H7 (cell line): ENCODE measurements around the gene ZBTB18. TPM values are rescaled to one million over a fixed set of nuclear protein-coding genes. Genes with fewer than 3 reads are reported as not detected.

Experiments
- DNase-seq: peaks from one replicate; pipeline ENCODE4 v3.0.0; 2012
- H3K27me3 ChIP-seq: 2 replicates; pipeline ENCODE4 v1.6.0; 2011; ENCODE audit warnings: mild to moderate bottlenecking, low read length; ENCODE audit not compliant: control insufficient read depth, insufficient read depth
- H3K36me3 ChIP-seq: replicated peaks from 2 replicates; pipeline ENCODE4 v1.5.1; 2011; ENCODE audit warnings: low read length; ENCODE audit not compliant: control insufficient read depth, insufficient read depth
- H3K4me3 ChIP-seq: 2 replicates; pipeline ENCODE4 v1.5.1; 2011; ENCODE audit warnings: low read depth, mild to moderate bottlenecking, control low read depth, low read length, moderate library complexity; ENCODE audit not compliant: insufficient read depth
- total RNA-seq: library from RNA; depleted of rRNA; stranded (reverse); fragments of >200 nt; shearing (Covaris generic); gene quantifications from 2 replicates; pipeline ENCODE4 v1.2.3, GENCODE V29; 2014

ZBTB18 gene
- total RNA-seq, 1 experiment from 2014 or later = 21.9 TPM

DNA sequence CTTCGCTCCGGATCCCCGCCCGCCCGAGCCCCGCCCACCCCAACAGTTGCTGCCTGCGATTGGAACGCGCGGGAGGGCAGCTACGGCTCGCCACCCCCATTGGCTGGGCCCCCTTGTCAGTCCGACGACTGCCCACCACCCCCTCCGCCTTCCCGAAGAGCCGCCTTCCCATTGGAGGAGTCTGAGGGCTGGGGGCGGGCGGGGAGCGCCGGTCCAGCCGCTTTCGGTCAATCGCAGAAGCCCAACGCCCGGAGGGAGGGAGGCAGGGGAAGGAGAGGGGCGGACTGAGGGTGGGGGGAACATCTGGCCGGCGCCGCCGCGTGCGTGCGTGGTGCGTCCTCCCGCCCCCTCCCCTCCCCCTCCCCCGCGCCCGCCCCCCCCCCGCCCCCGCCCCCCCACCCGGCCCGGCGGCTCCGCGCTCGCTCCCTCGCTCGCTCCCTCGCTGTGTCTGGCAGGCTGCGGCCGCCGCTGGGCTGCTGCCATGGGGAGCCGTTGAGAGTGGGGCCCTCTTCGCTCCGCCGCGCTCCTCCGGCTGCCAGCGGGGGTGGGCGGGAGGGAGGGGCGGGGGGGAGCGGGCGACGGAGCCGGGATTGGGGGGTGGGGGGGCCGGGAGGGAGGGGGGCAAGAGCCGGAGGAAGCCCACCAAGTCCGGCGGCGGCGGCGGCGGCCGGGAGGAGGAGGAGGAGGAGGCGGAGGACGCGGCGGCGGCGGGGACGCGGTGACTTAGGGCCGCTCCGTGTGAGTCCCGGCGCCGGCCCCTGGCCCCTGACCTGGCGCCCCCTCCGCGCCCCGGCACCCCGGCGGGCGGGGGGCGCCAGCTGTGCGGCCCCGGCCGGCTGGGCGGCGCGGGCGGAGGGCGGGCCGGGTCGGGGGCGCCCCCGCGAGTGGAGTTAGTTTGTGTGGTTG is 2.6 kb upstream of the ZBTB18 start:
- H3K36me3 ChIP-seq = no peaks in the 10 kb centered on the region
- peak overlapping the region; percentile 93 for H3K4me3 ChIP-seq
- DNase-seq = peak; percentile 98
- H3K27me3 ChIP-seq = peaks cover 8% of the 10 kb centered on the region

DNA sequence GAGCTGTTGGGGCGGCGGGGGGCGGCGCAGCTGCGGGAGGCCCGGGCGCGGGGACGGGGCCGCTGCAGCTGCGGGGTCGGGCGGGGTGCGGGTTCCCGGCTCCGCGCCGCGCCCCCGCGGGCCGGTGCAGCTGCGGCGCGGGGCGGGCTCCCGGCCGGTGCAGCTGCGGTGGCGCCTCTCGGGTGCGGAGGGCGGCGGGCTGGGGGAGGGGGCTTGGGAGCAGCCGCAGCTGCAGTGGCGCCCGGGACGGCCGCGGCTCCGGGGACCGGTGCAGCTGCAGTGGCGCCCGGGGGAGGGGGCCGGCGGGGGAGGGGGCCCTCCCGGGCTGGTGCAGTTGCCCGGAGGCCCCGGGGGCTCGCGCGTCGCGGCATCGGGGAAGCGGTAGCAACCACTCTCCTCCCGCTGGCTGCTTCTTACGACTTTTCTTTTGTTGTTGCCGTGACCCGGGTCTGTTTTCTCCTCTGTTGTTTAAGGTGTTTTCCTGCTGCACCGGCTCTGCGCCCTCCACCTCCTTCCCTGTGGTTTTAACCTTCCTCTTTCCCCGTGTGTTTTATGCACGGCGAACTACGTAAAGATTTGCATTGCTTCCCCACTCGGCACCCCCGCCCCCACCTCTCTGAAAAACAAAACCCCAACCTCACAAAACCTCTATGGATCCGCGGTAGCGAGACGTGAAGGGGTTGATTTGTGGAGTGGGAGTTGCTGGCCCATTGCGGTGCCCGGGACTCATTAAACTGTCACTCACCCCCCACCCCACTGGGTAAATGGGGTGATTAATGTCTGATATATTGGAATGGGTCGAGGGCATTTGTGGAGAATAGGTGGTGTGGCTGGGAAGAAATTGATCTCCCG is 1.7 kb upstream of the ZBTB18 start:
- DNase-seq = peak; percentile 88
- peak overlapping the region; percentile 81 for H3K4me3 ChIP-seq

GRCh38 chr1:244050014-244050834 is 859 bp upstream of the ZBTB18 start:
- peaks cover 8% of the 10 kb centered on the region for H3K27me3 ChIP-seq
- H3K4me3 ChIP-seq = peak overlapping the region; percentile 81
- DNase-seq = no peak
- peaks cover 11% of the 10 kb centered on the region for H3K36me3 ChIP-seq

More for the DNA sequence above, 1.7 kb upstream of the ZBTB18 start:
- H3K27me3 ChIP-seq = peaks cover 8% of the 10 kb centered on the region
- peaks cover 4% of the 10 kb centered on the region for H3K36me3 ChIP-seq

DNA sequence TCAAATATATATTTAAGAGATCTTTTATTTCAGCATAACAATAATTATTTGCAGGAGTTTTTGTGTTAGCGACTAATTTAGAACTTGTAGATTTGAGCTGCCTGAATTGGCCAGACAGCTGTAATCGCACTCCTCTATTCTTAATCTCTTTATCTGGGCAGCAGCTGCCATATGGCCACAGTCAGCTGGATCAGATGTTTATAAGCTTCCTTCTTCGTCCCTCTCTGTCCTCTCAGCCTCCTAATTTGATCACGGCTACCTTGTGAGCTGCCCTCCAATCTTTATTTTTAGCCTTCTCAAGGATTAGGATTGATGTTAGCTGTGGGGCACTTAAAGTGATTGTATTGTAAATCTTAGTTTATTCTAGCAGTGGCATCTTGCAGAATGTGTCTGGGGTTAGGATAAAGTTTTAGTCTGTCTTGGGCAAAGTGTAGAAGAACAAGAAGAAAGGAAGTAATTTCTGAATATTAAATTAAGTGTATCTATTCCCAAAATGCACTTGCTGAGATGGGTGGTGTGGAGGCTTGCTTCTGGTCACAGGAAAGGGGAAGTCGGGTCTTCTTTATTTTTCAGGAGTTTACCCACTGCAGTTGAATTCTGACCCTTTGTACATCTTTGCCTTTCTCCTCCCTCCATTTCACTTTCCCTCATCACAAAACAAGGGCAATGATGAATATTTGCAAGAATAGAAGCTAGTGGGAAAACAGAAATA is 1.1 kb downstream of the ZBTB18 start:
- Histone ChIP-seq H3K4me3 (no peak overlapping the region), H3K27me3 (peaks cover 8% of the 10 kb centered on the region), H3K36me3 (peaks cover 11% of the 10 kb centered on the region)
- no peak for DNase-seq

DNA sequence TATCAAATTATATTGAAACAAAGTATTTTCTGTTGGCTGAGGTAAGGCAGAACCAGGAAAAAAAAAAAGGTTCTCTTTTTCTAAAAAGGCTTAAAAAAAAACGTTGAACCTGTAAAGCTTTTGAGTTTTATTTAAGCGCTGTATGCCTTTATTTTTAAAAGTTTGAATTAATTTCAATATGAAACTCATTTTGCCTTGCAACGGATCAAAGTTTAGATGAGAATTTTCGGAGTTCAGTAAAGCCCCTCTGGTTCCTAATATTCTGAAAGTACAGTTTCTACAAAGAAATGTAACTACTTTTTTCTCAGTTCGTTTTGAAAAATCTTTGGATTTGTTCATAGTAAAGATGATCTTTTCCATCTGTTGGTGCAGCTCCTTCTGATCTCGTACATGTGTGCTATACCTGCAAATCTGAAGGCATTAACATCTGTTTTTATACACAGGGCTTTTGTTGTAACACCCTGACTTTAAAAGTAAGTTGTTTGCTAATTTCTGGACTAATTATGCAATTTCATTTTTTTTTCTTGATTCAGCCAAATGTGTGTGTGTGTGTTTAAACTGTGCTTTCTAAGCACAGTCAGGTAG is 1.7 kb downstream of the ZBTB18 start:
- no peak overlapping the region for H3K4me3 ChIP-seq
- H3K36me3 ChIP-seq = peaks cover 11% of the 10 kb centered on the region
- no peak for DNase-seq

GRCh38 chr1:244053831-244054230 is 2.7 kb downstream of the ZBTB18 start:
- H3K4me3 ChIP-seq = no peak overlapping the region
- peaks cover 8% of the 10 kb centered on the region for H3K27me3 ChIP-seq
- DNase-seq = no peak
- peaks cover 11% of the 10 kb centered on the region for H3K36me3 ChIP-seq

More for the DNA sequence above, 1.7 kb downstream of the ZBTB18 start:
- H3K27me3 ChIP-seq = peaks cover 8% of the 10 kb centered on the region

GRCh38 chr1:244054247-244054923 is 3.3 kb downstream of the ZBTB18 start:
- Histone ChIP-seq H3K27me3 (peaks cover 8% of the 10 kb centered on the region), H3K36me3 (peaks cover 11% of the 10 kb centered on the region), H3K4me3 (no peak overlapping the region)
- no peak for DNase-seq

DNA sequence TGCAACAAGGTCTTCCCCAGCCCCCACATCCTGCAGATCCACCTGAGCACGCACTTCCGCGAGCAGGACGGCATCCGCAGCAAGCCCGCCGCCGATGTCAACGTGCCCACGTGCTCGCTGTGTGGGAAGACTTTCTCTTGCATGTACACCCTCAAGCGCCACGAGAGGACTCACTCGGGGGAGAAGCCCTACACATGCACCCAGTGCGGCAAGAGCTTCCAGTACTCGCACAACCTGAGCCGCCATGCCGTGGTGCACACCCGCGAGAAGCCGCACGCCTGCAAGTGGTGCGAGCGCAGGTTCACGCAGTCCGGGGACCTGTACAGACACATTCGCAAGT is 3.8 kb downstream of the ZBTB18 start:
- no peak overlapping the region for H3K4me3 ChIP-seq
- peaks cover 11% of the 10 kb centered on the region for H3K36me3 ChIP-seq
- no peak for DNase-seq
- peaks cover 2% of the 10 kb centered on the region for H3K27me3 ChIP-seq

GRCh38 chr1:244056577-244056976 is 5.5 kb downstream of the ZBTB18 start:
- H3K27me3 ChIP-seq = no peaks in the 10 kb centered on the region
- DNase-seq = no peak
- H3K36me3 ChIP-seq = peaks cover 11% of the 10 kb centered on the region
- H3K4me3 ChIP-seq = no peak overlapping the region

- no peaks in the 10 kb centered on the region for H3K27me3 ChIP-seq
- no peak for DNase-seq
- no peak overlapping the region for H3K4me3 ChIP-seq
- peaks cover 11% of the 10 kb centered on the region for H3K36me3 ChIP-seq
Observed at GRCh38 chr1:244057474-244058385, 6.6 kb downstream of the ZBTB18 start.

DNA sequence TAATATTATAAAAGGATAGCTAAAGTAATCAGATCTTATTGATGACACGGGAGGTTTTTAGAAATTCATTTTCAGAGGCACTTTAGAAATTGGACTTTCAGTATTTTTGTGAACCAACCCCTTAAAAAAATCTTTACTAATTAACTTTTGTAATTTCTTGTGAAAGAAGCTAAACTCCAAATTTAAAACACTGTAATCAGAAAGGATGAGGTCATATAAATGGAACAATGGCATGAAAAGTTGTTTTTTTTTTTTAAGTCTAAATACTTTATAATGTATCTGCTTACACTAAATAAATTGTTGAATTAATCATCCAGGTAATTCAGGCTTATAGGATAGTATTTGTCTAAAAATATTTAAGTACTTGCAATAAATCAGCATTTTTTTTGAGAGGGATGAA is 9.0 kb downstream of the ZBTB18 start:
- DNase-seq = no peak
- Histone ChIP-seq H3K27me3 (no peaks in the 10 kb centered on the region), H3K36me3 (no peaks in the 10 kb centered on the region; the same call in 1 of the 2 replicates), H3K4me3 (no peak overlapping the region)

DNA sequence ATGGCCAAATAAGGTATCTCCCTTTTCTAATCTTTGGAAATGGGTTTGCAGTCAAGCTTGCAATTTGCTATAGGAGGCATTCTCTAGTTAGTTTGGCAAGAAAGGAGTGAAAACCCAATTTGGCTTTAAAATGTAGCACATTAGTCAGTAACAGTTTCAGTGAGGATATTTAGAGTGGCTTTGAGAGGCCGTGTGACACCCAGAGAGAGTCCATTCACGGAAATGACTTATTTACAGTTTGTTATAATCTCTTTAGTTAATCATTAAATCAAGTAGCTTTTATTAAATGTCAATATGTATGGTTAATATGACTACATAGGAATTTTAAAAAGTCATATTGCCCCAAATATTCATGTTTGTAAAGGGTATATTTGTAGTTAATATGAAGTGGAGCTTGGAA is 9.6 kb downstream of the ZBTB18 start:
- Histone ChIP-seq H3K4me3 (no peak overlapping the region), H3K27me3 (no peaks in the 10 kb centered on the region), H3K36me3 (no peaks in the 10 kb centered on the region; the same call in 1 of the 2 replicates)
- DNase-seq = no peak
